Measurements from ENCODE around the gene NAALADL1. TPM values are rescaled to one million over a fixed set of nuclear protein-coding genes. Genes with fewer than 3 reads are reported as not detected.
"Not testable (repeated sequence)": the region's sequence is repeated elsewhere in the genome, so short reads cannot be mapped to it uniquely, and the experiment has no call there.

The NAALADL1 gene
- total and polyA plus RNA-seq, 5 donors from 2014 or later: 16.4 to 52.2 (median 27.8) TPM

GRCh38 chr11:65032216-65032615 is 26.1 kb downstream of the NAALADL1 start:
- H3K36me3 ChIP-seq (ENCODE audit: control insufficient read depth, insufficient read depth, low read length): peaks cover 35% of the 10 kb centered on the region
- H3K36me3 Mint-ChIP-seq: peaks cover 3% of the 10 kb centered on the region
- H3K4me1 ChIP-seq (ENCODE audit: control insufficient read depth, insufficient read depth, low read length, poor library complexity, severe bottlenecking): peaks cover 12% of the 10 kb centered on the region
- H3K9me3 Mint-ChIP-seq: no peaks in the 10 kb centered on the region
- DNase-seq: no peak
- H3K27me3 Mint-ChIP-seq: peaks cover 4% of the 10 kb centered on the region
- ATAC-seq (ENCODE audit: low read depth in 2 of 2): no peak
- H3K27me3 ChIP-seq (ENCODE audit: control insufficient read depth, insufficient read depth, low read length): no peaks in the 10 kb centered on the region
- H3K4me1 Mint-ChIP-seq: peaks cover 4 to 21% (median 16%) of the 10 kb centered on the region in 4 donors
- H3K9me3 ChIP-seq (ENCODE audit: control insufficient read depth in 2 of 2, low read length in 2 of 2): no peaks in the 10 kb centered on the region
- no peak overlapping the region for H3K4me3 ChIP-seq (ENCODE audit: low read depth, low read length)
- H3K4me3 Mint-ChIP-seq: no peak overlapping the region
- H3K27ac ChIP-seq (ENCODE audit: insufficient read depth, low read length, poor library complexity, severe bottlenecking): no peak overlapping the region
- no peak overlapping the region for H3K27ac Mint-ChIP-seq

DNA sequence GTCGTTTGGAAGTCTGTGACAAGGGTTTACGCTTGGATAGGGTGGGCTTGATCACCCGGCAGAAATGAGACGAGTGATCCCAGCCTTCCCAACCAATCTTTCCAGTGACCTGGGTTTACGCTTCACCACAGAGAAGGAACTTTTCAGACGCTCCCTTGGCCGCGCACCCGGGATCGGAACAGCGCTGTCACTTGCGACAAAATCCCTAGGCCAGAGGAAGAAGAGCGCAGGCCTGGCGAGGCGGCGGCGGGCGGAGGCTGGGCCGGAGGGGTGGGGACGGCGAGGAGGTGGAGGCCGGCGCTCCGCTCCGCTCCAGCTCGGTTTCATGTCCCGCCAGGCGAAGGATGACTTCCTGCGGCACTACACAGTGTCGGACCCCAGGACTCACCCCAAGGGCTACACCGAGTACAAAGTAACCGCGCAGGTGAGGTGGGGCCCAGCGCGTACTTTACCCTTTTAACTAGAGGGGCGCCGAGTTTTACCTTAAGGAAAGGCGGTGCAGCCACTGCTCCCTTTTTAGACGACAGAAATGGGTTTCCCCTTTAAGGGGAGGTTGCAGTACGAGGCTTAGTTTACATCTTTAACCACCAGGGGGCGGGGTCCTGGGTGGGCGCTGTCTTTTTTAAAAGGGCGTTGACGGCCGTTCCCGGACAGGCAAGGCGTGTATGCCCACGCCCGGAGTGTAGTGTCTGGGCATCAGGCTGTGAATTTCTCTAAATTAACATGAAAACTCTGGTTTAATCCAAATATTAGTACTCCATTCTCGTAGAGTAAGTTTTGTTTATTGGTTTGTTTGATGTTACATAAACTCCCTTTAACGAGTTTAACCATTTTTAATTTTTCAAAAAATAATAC is 30.9 kb downstream of the NAALADL1 start, which contains the start of gene SNX15:
SNX15 (plus strand) TSS at position 227 of the 855 bp plus-strand sequence; CDS start at position 326, 99 bp downstream.
- Histone ChIP-seq H3K4me1 (ENCODE audit: control insufficient read depth, insufficient read depth, low read length, poor library complexity, severe bottlenecking) (peaks cover 13% of the 10 kb centered on the region), H3K9me3 (ENCODE audit: control insufficient read depth in 2 of 2, low read length in 2 of 2) (no peaks in the 10 kb centered on the region), H3K36me3 (ENCODE audit: control insufficient read depth, insufficient read depth, low read length) (peaks cover 8% of the 10 kb centered on the region), H3K27me3 (ENCODE audit: control insufficient read depth, insufficient read depth, low read length) (no peaks in the 10 kb centered on the region), H3K27ac (ENCODE audit: insufficient read depth, low read length, poor library complexity, severe bottlenecking) (peak within 1 kb of the TSS; percentile 73), H3K4me3 (ENCODE audit: low read depth, low read length) (peak within 1 kb of the TSS; percentile 84)
- peaks cover 8 to 26% (median 21%) of the 10 kb centered on the region in 4 donors for H3K4me1 Mint-ChIP-seq
- no peaks in the 10 kb centered on the region for H3K36me3 Mint-ChIP-seq
- no peaks in the 10 kb centered on the region for H3K9me3 Mint-ChIP-seq
- DNase-seq: peak; percentile 88 to 98 (median 95)
- peaks cover 5% of the 10 kb centered on the region for H3K27me3 Mint-ChIP-seq
- H3K4me3 Mint-ChIP-seq: peak within 1 kb of the TSS; percentile 84 to 98 (median 86)
- H3K27ac Mint-ChIP-seq: peak within 1 kb of the TSS; percentile 80 to 91 (median 81)
- peak; percentile 90 to 93 for ATAC-seq (ENCODE audit: low read depth in 2 of 2)

- no peaks in the 10 kb centered on the region for H3K9me3 ChIP-seq (ENCODE audit: control insufficient read depth in 2 of 2, low read length in 2 of 2)
- H3K27ac Mint-ChIP-seq: peak overlapping the region; percentile 80 to 91 (median 81)
- no peaks in the 10 kb centered on the region for H3K9me3 Mint-ChIP-seq
- peaks cover 5% of the 10 kb centered on the region for H3K27me3 Mint-ChIP-seq
- peak overlapping the region; percentile 20 for H3K4me3 ChIP-seq (ENCODE audit: low read depth, low read length)
- peak overlapping the region; percentile 84 to 98 (median 86) for H3K4me3 Mint-ChIP-seq
- H3K36me3 Mint-ChIP-seq: no peaks in the 10 kb centered on the region
- no peaks in the 10 kb centered on the region for H3K27me3 ChIP-seq (ENCODE audit: control insufficient read depth, insufficient read depth, low read length)
- H3K36me3 ChIP-seq (ENCODE audit: control insufficient read depth, insufficient read depth, low read length): peaks cover 1% of the 10 kb centered on the region
- H3K4me1 Mint-ChIP-seq: peaks cover 8 to 25% (median 20%) of the 10 kb centered on the region in 4 donors
- ATAC-seq (ENCODE audit: low read depth in 2 of 2) (no peak), DNase-seq (no peak)
- H3K27ac ChIP-seq (ENCODE audit: insufficient read depth, low read length, poor library complexity, severe bottlenecking): peak overlapping the region; percentile 73
- peaks cover 13% of the 10 kb centered on the region for H3K4me1 ChIP-seq (ENCODE audit: control insufficient read depth, insufficient read depth, low read length, poor library complexity, severe bottlenecking)
Observed at GRCh38 chr11:65026810-65027209, 31.5 kb downstream of the NAALADL1 start.

DNA sequence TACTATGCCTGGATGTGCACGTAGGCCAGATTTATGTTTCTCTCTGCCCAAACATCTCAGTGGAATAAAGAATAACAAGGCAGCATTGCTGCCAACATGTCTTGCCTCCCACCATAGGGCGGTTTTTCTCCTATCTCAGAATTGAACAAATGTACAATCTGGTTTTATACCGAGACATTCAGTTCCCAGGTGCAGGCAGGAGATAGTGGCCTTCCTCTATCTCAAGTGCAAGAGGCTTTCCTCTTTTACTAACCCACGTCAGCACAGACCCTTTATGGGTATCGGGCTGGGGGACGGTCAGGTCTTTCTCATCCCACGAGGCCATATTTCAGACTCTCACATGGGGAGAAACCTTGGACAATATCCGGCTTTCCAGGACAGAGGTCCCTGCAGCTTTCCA is 34.9 kb downstream of the NAALADL1 start:
- DNase-seq; H3K36me3 ChIP-seq (ENCODE audit: control insufficient read depth, insufficient read depth, low read length); H3K9me3 ChIP-seq (ENCODE audit: control insufficient read depth in 2 of 2, low read length in 2 of 2); H3K4me3 ChIP-seq (ENCODE audit: low read depth, low read length); H3K9me3 Mint-ChIP-seq; H3K36me3 Mint-ChIP-seq; ATAC-seq (ENCODE audit: low read depth in 2 of 2); H3K27ac ChIP-seq (ENCODE audit: insufficient read depth, low read length, poor library complexity, severe bottlenecking); H3K27me3 Mint-ChIP-seq; H3K27me3 ChIP-seq (ENCODE audit: control insufficient read depth, insufficient read depth, low read length): not testable (repeated sequence)
- H3K27ac Mint-ChIP-seq: peak overlapping the region in 1 of 3 donors; percentile 34
- peak overlapping the region in 2 of 4 donors; percentile 20 to 43 for H3K4me3 Mint-ChIP-seq
- H3K4me1 ChIP-seq (ENCODE audit: control insufficient read depth, insufficient read depth, low read length, poor library complexity, severe bottlenecking): peaks cover 13% of the 10 kb centered on the region
- peaks cover 8 to 25% (median 18%) of the 10 kb centered on the region in 4 donors for H3K4me1 Mint-ChIP-seq

DNA sequence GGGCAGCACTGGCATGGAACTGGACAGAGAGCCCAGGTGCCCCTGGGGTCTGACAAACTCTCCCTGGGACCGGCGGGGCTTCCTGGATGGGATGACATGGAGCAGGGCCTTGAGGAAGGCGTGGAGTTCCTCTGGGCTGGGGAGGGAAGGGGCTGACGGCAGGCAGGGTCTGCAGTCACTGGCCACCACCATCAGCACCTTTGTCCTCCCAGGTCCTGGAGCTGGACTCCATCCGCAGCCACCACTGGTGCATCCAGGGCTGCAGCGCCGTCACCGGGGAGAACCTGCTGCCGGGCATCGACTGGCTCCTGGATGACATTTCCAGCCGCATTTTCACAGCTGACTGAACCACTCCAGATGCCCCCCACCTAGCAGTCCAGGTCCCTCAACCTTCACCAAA is 36.8 kb downstream of the NAALADL1 start:
- DNase-seq: no peak
- H3K27me3 Mint-ChIP-seq: no peaks in the 10 kb centered on the region
- Histone ChIP-seq H3K4me1 (ENCODE audit: control insufficient read depth, insufficient read depth, low read length, poor library complexity, severe bottlenecking) (no peaks in the 10 kb centered on the region), H3K27ac (ENCODE audit: insufficient read depth, low read length, poor library complexity, severe bottlenecking) (no peak overlapping the region), H3K4me3 (ENCODE audit: low read depth, low read length) (no peak overlapping the region), H3K36me3 (ENCODE audit: control insufficient read depth, insufficient read depth, low read length) (peaks cover 9% of the 10 kb centered on the region), H3K9me3 (ENCODE audit: control insufficient read depth in 2 of 2, low read length in 2 of 2) (no peaks in the 10 kb centered on the region), H3K27me3 (ENCODE audit: control insufficient read depth, insufficient read depth, low read length) (no peaks in the 10 kb centered on the region)
- no peaks in the 10 kb centered on the region for H3K36me3 Mint-ChIP-seq
- H3K4me1 Mint-ChIP-seq: peaks cover 0 to 7% (median 4%) of the 10 kb centered on the region in 4 donors
- H3K9me3 Mint-ChIP-seq: no peaks in the 10 kb centered on the region
- no peak overlapping the region for H3K4me3 Mint-ChIP-seq
- no peak for ATAC-seq (ENCODE audit: low read depth in 2 of 2)
- H3K27ac Mint-ChIP-seq: no peak overlapping the region

- Histone ChIP-seq H3K4me3 (ENCODE audit: low read depth, low read length) (no peak overlapping the region), H3K36me3 (ENCODE audit: control insufficient read depth, insufficient read depth, low read length) (peaks cover 9% of the 10 kb centered on the region), H3K9me3 (ENCODE audit: control insufficient read depth in 2 of 2, low read length in 2 of 2) (no peaks in the 10 kb centered on the region), H3K27me3 (ENCODE audit: control insufficient read depth, insufficient read depth, low read length) (no peaks in the 10 kb centered on the region), H3K27ac (ENCODE audit: insufficient read depth, low read length, poor library complexity, severe bottlenecking) (no peak overlapping the region), H3K4me1 (ENCODE audit: control insufficient read depth, insufficient read depth, low read length, poor library complexity, severe bottlenecking) (no peaks in the 10 kb centered on the region)
- Mint-ChIP-seq H3K36me3 (no peaks in the 10 kb centered on the region), H3K27me3 (no peaks in the 10 kb centered on the region), H3K4me1 (peaks cover 0 to 11% (median 6%) of the 10 kb centered on the region in 4 donors), H3K4me3 (no peak overlapping the region), H3K9me3 (no peaks in the 10 kb centered on the region), H3K27ac (no peak overlapping the region)
- DNase-seq (no peak), ATAC-seq (ENCODE audit: low read depth in 2 of 2) (no peak)
Observed at GRCh38 chr11:65021003-65021402, 37.4 kb downstream of the NAALADL1 start.

- Histone ChIP-seq H3K9me3 (ENCODE audit: control insufficient read depth in 2 of 2, low read length in 2 of 2) (no peaks in the 10 kb centered on the region), H3K27me3 (ENCODE audit: control insufficient read depth, insufficient read depth, low read length) (no peaks in the 10 kb centered on the region), H3K4me3 (ENCODE audit: low read depth, low read length) (no peak overlapping the region), H3K27ac (ENCODE audit: insufficient read depth, low read length, poor library complexity, severe bottlenecking) (no peak overlapping the region), H3K4me1 (ENCODE audit: control insufficient read depth, insufficient read depth, low read length, poor library complexity, severe bottlenecking) (peaks cover 7% of the 10 kb centered on the region), H3K36me3 (ENCODE audit: control insufficient read depth, insufficient read depth, low read length) (peaks cover 9% of the 10 kb centered on the region)
- ATAC-seq (ENCODE audit: low read depth in 2 of 2) (no peak), DNase-seq (no peak)
- H3K9me3 Mint-ChIP-seq: no peaks in the 10 kb centered on the region
- H3K4me1 Mint-ChIP-seq: peaks cover 0 to 23% (median 13%) of the 10 kb centered on the region in 4 donors
- H3K27me3 Mint-ChIP-seq: no peaks in the 10 kb centered on the region
- H3K36me3 Mint-ChIP-seq: no peaks in the 10 kb centered on the region
- no peak overlapping the region for H3K4me3 Mint-ChIP-seq
- H3K27ac Mint-ChIP-seq: no peak overlapping the region
Observed at GRCh38 chr11:65019824-65020223, 38.5 kb downstream of the NAALADL1 start.

All from CD4-positive, CD25-positive, alpha-beta regulatory T cell (primary cell).